SK-N-SH (cell line): ENCODE measurements around the gene IGSF23.

Experiments
- EZH2phosphoT487 ChIP-seq: fragments of 200-600 bp; sonication (generic); IDR thresholded peaks from 2 replicates; pipeline ENCODE4 v1.6.1; 2017; ENCODE audit warnings: low read depth, mixed run types, mild to moderate bottlenecking, antibody characterized with exemption, moderate library complexity, borderline replicate concordance
- MEF2A ChIP-seq: IDR thresholded peaks from 2 replicates; pipeline ENCODE4 v1.4.0; 2012; ENCODE audit warnings: low read depth, borderline replicate concordance
- MXI1 ChIP-seq: IDR thresholded peaks from 2 replicates; pipeline ENCODE4 v1.6.1; 2012; ENCODE audit warnings: mild to moderate bottlenecking, low read depth, low read length, improper control_type of control experiment
- NRF1 ChIP-seq: IDR thresholded peaks from 2 replicates; pipeline ENCODE4 v1.6.1; 2012; ENCODE audit warnings: low read depth, mild to moderate bottlenecking, low read length
- RAD21 ChIP-seq: IDR thresholded peaks from 2 replicates; pipeline ENCODE4 v1.6.1; 2012; ENCODE audit warnings: mild to moderate bottlenecking, low read length
- RCOR1 ChIP-seq: fragments of 150-350 bp; IDR thresholded peaks from 2 replicates; pipeline ENCODE4 v1.6.1; 2017; ENCODE audit warnings: antibody characterized with exemption, low read length
- RFX5 ChIP-seq: IDR thresholded peaks from 2 replicates; pipeline ENCODE4 v1.6.1; 2012; ENCODE audit warnings: mild to moderate bottlenecking, improper control_type of control experiment, low read length
- SMC3 ChIP-seq: IDR thresholded peaks from 2 replicates; pipeline ENCODE4 v1.6.1; 2012; ENCODE audit warnings: low read depth, low read length, improper control_type of control experiment
- TAF1 ChIP-seq: IDR thresholded peaks from 2 replicates; pipeline ENCODE4 v1.6.1; 2012; ENCODE audit warnings: low read depth, mild to moderate bottlenecking, low read length, moderate library complexity, borderline replicate concordance
- YY1 ChIP-seq: IDR thresholded peaks from 2 replicates; pipeline ENCODE4 v1.4.0; 2012; ENCODE audit warnings: low read depth, mild to moderate bottlenecking
- TF ChIP-seq, protein P1 (sequence below): fragments of 200-600 bp; sonication (generic); IDR thresholded peaks from 2 replicates; pipeline ENCODE4 v1.6.1; 2017; ENCODE audit warnings: antibody characterized with exemption, mild to moderate bottlenecking, moderate library complexity

DNA sequence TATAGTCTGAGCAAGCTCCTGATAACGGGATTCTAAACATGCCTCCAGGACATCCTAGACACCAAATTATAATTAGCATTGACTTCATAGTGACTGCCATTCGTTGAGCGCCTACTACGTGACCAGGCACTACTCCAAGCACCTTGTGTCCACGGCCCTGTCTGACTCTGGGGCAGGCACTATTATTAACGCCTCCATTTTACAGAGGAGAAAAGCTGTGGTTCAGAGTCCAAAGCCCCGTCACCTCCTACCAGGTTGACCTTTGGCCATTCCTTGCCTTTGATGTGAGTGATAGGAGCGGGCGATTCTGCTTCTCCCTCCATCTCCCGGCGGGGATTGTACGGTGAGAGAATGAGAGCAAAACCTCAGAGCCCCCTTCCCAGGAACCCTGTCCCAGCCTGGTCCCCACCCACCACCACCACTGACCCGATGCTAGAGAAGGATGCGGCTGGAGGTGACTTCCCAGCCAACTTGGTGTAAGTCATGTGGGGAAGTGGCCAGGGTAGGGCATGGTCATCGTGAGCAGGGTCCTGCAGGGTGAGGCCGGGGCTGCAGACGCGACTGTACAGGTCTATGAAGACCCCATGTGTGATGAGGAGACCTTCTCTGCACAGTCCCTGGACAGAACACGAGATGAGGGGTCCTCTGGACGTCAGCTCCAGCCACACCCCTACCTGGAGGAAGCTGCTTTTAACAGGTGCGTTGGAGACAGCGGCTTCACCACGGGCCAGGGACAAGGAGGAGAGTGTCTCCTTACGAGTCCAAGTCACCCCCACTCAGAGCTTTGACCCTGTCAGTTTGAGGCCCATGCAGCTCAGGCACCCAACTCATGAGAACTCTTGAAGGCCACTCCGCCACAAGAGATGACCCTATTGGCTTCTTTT, at the start of gene IGSF23:
- TF ChIP-seq, protein P1, sequence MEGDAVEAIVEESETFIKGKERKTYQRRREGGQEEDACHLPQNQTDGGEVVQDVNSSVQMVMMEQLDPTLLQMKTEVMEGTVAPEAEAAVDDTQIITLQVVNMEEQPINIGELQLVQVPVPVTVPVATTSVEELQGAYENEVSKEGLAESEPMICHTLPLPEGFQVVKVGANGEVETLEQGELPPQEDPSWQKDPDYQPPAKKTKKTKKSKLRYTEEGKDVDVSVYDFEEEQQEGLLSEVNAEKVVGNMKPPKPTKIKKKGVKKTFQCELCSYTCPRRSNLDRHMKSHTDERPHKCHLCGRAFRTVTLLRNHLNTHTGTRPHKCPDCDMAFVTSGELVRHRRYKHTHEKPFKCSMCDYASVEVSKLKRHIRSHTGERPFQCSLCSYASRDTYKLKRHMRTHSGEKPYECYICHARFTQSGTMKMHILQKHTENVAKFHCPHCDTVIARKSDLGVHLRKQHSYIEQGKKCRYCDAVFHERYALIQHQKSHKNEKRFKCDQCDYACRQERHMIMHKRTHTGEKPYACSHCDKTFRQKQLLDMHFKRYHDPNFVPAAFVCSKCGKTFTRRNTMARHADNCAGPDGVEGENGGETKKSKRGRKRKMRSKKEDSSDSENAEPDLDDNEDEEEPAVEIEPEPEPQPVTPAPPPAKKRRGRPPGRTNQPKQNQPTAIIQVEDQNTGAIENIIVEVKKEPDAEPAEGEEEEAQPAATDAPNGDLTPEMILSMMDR: no peak
- TF ChIP-seq TAF1 (no peak), NRF1 (no peak), MXI1 (no peak), RAD21 (no peak), EZH2phosphoT487 (no peak), MEF2A (no peak), RFX5 (no peak), SMC3 (no peak), YY1 (no peak), RCOR1 (no peak)
